K562 (cell line): ENCODE measurements around the gene ADGRB3. TPM values are rescaled to one million over a fixed set of nuclear protein-coding genes. Genes with fewer than 3 reads are reported as not detected.

Experiments used
- CEBPB ChIP-seq: fragments of 450-650 bp; IDR thresholded peaks from 2 replicates; pipeline ENCODE4 v1.6.1; 2016; ENCODE audit warnings: missing genetic modification characterization, missing compliant biosample characterization
- CTCF ChIP-seq, 3 experiments: IDR thresholded peaks in 2 of 3; conservative IDR thresholded peaks in 1 of 3; 2 replicates each; pipeline ENCODE4 v1.5.1; 2011 to 2012; ENCODE audit warnings: low read length in 3 of 3, mild to moderate bottlenecking in 3 of 3, control low read depth in 2 of 3, improper control_type of control experiment in 1 of 3, inconsistent platforms in 1 of 3, low read depth in 1 of 3, mixed read lengths in 1 of 3, moderate library complexity in 1 of 3; ENCODE audit not compliant: insufficient read depth in 2 of 3
- ETV6 ChIP-seq, 3 experiments: fragments of 150-350 bp in 1 of 3; sonication (generic) in 1 of 3; formaldehyde crosslinking in 1 of 3; IDR thresholded peaks; 2 replicates each; pipeline versions ENCODE4 v1.6.1 to v1.8.0; 2014 to 2022; ENCODE audit warnings: borderline replicate concordance in 2 of 3, low read depth in 2 of 3, antibody characterized with exemption in 1 of 3, low read length in 1 of 3, mild to moderate bottlenecking in 1 of 3, missing genetic modification reagents in 1 of 3
- GATAD2A ChIP-seq: fragments of 450-650 bp; IDR thresholded peaks from 2 replicates; pipeline ENCODE4 v1.6.1; 2017
- HMG20B ChIP-seq: fragments of 250-450 bp; sonication (Bioruptor Pico); IDR thresholded peaks from 2 replicates; pipeline ENCODE4 v1.5.0; 2021; ENCODE audit warnings: mild to moderate bottlenecking
- KAT8 ChIP-seq: fragments of 450-650 bp; IDR thresholded peaks from 2 replicates; pipeline ENCODE4 v1.6.1; 2016; ENCODE audit warnings: low read depth, mild to moderate bottlenecking
- KDM5B ChIP-seq: fragments of 200-600 bp; sonication (generic); IDR thresholded peaks from 2 replicates; pipeline ENCODE4 v1.6.1; 2012; ENCODE audit warnings: low read depth, mild to moderate bottlenecking, moderate library complexity, low read length, control low read depth, inconsistent platforms; ENCODE audit not compliant: insufficient replicate concordance
- KHSRP ChIP-seq: fragments of 450-650 bp; IDR thresholded peaks from 2 replicates; pipeline ENCODE4 v1.6.1; 2017
- NCOA2 ChIP-seq, 2 experiments: fragments of 450-650 bp; IDR thresholded peaks; 2 replicates each; pipeline ENCODE4 v1.6.1; 2018; ENCODE audit warnings: mild to moderate bottlenecking in 2 of 2, moderate library complexity in 1 of 2; ENCODE audit not compliant: partially characterized antibody in 2 of 2
- SOX6 ChIP-seq: fragments of 450-650 bp; IDR thresholded peaks from 2 replicates; pipeline ENCODE4 v1.6.1; 2014; ENCODE audit warnings: mild to moderate bottlenecking
- SP2 ChIP-seq: IDR thresholded peaks from 2 replicates; pipeline ENCODE4 v1.6.1; 2011; ENCODE audit warnings: mild to moderate bottlenecking, low read depth, low read length, moderate library complexity; ENCODE audit not compliant: poor library complexity, severe bottlenecking; ENCODE audit errors: extremely low read depth
- TAF9B ChIP-seq: fragments of 450-650 bp; IDR thresholded peaks from 2 replicates; pipeline ENCODE4 v1.6.1; 2018; ENCODE audit warnings: mild to moderate bottlenecking; ENCODE audit not compliant: partially characterized antibody
- TGIF2 ChIP-seq: sonication (generic); formaldehyde crosslinking; IDR thresholded peaks from 2 replicates; pipeline ENCODE4 v1.8.1; 2022; ENCODE audit warnings: mild to moderate bottlenecking, missing genetic modification reagents, moderate library complexity
- XRCC5 ChIP-seq: fragments of 200-400 bp; formaldehyde crosslinking; IDR thresholded peaks from 2 replicates; pipeline ENCODE4 v1.6.1; 2017; ENCODE audit warnings: low read depth, mild to moderate bottlenecking, low read length
- ZFX ChIP-seq: sonication (generic); formaldehyde crosslinking; IDR thresholded peaks from 2 replicates; pipeline ENCODE4 v1.8.0; 2022; ENCODE audit warnings: mild to moderate bottlenecking, missing genetic modification reagents, moderate library complexity
- ZNF561 ChIP-seq: fragments of 450-650 bp; formaldehyde crosslinking; conservative IDR thresholded peaks from 2 replicates; pipeline ENCODE4 v1.4.0; 2020; ENCODE audit warnings: mild to moderate bottlenecking, moderate library complexity
- polyA plus RNA-seq, 8 experiments: library from polyadenylated mRNA; depleted of rRNA in 4 of 8; stranded (reverse) in 5 of 8; unstranded in 3 of 8; fragments of >200 nt; fragmentation: Nextera tagmentation in 2 of 8; fragmentation: Illumina TruSeq in 1 of 8; extraction: Ambion mirVana in 2 of 8; extraction: Trizol in 1 of 8; gene quantifications; 2 replicates each; pipeline versions ENCODE4 v1.2.1 to v1.2.3, GENCODE V29; 2011 to 2014; ENCODE audit warnings: inconsistent platforms in 1 of 8, missing spikeins in 1 of 8
- total RNA-seq, 7 experiments: library from RNA; depleted of rRNA in 6 of 7; stranded (reverse); fragments of >200 nt in 6 of 7; fragmentation: Illumina TruSeq in 2 of 7; extraction: Trizol in 2 of 7; gene quantifications; 2 replicates each; pipeline versions ENCODE4 v1.2.1 to v1.2.3, GENCODE V29; 2011 to 2021; ENCODE audit warnings: low replicate concordance in 1 of 7
- TF ChIP-seq, protein P1 (sequence below), 2 experiments: fragments of 450-650 bp in 1 of 2; sonication (generic) in 1 of 2; formaldehyde crosslinking in 1 of 2; IDR thresholded peaks; 2 replicates each; pipeline versions ENCODE4 v1.7.1 to v1.9.0; 2016 to 2022; ENCODE audit warnings: inconsistent platforms in 1 of 2, mild to moderate bottlenecking in 1 of 2, missing genetic modification reagents in 1 of 2

Gene ADGRB3
- total and polyA plus RNA-seq, 9 of the 15 experiments (the other 6 are each of a cell fraction or from before 2014, with no cell fraction given), result 0.90 to 7.8 (median 2.4) TPM

DNA sequence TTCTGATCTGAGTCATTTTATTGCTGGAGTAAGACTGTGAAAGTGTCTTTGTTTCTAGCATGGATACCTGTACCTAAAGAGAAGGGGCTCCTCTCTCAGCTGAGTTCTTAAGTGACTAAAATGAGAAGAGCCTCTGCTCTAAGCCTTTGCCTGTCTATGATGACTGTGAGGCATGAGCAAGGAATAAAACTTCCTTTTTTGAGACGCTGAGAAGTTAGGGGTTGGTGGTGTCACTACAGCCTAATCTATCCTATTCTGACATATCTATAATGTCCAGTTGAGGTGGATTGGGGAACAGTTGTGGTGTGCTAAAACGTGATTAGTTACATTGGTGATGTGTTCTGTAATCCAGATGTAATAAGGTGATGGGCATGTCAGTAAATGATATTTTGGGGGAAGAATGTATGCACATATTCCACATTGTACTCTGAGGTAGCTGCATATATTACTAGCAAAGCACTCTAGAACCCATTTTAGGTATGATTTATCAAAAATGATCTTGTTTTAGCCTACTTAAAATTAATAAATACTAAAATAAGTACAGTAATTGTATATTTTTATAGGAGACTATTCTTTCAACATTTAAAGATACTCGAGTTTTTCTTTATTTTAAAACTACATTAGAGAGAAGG is 18.1 kb downstream of the ADGRB3 start (continued):
- TF ChIP-seq NCOA2 (IDR thresholded peaks at IDR 0.05; ENCODE audit: partially characterized antibody in 2 of 2) (peak in 1 of 2 experiments; percentile 10), SP2 (no peak), KDM5B (no peak), TAF9B (peak; percentile 5), SOX6 (peak; percentile 88), KHSRP (no peak), ETV6 (IDR thresholded peaks at IDR 0.05; ENCODE audit: borderline replicate concordance in 1 of 2, low read depth in 2 of 2, low read length in 1 of 2) (0 out of 4 replicates have a peak, but pooled peaks of 1 of the 2 experiments have one; percentile 41), ETV6 (CRISPR knock-in tag; IDR thresholded peaks at IDR 0.05; ENCODE audit: borderline replicate concordance) (no peak), KAT8 (no peak), CTCF (IDR thresholded peaks at IDR 0.05 in 2 of 3, conservative IDR thresholded peaks at IDR 0.05 in 1 of 3; ENCODE audit: insufficient read depth in 2 of 3, low read depth in 1 of 3, low read length in 3 of 3) (no peak; a peak in 1 of 6 replicates), GATAD2A (0 out of 2 replicates have a peak, but pooled peaks have one; percentile 29), HMG20B (CRISPR knock-in tag) (no peak), XRCC5 (no peak), ZFX (CRISPR knock-in tag) (no peak), ZNF561 (CRISPR knock-in tag) (no peak), TGIF2 (CRISPR knock-in tag) (no peak), CEBPB (0 out of 2 replicates have a peak, but pooled peaks have one; percentile 19)
- TF ChIP-seq, protein P1, sequence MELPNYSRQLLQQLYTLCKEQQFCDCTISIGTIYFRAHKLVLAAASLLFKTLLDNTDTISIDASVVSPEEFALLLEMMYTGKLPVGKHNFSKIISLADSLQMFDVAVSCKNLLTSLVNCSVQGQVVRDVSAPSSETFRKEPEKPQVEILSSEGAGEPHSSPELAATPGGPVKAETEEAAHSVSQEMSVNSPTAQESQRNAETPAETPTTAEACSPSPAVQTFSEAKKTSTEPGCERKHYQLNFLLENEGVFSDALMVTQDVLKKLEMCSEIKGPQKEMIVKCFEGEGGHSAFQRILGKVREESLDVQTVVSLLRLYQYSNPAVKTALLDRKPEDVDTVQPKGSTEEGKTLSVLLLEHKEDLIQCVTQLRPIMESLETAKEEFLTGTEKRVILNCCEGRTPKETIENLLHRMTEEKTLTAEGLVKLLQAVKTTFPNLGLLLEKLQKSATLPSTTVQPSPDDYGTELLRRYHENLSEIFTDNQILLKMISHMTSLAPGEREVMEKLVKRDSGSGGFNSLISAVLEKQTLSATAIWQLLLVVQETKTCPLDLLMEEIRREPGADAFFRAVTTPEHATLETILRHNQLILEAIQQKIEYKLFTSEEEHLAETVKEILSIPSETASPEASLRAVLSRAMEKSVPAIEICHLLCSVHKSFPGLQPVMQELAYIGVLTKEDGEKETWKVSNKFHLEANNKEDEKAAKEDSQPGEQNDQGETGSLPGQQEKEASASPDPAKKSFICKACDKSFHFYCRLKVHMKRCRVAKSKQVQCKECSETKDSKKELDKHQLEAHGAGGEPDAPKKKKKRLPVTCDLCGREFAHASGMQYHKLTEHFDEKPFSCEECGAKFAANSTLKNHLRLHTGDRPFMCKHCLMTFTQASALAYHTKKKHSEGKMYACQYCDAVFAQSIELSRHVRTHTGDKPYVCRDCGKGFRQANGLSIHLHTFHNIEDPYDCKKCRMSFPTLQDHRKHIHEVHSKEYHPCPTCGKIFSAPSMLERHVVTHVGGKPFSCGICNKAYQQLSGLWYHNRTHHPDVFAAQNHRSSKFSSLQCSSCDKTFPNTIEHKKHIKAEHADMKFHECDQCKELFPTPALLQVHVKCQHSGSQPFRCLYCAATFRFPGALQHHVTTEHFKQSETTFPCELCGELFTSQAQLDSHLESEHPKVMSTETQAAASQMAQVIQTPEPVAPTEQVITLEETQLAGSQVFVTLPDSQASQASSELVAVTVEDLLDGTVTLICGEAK (IDR thresholded peaks at IDR 0.05), result no peak
- TF ChIP-seq, protein P1 (CRISPR knock-in tag; IDR thresholded peaks at IDR 0.05), result no peak
